SK-N-SH (cell line): ENCODE measurements around the gene GPN3. TPM values are rescaled to one million over a fixed set of nuclear protein-coding genes. Genes with fewer than 3 reads are reported as not detected.

ENCODE experiments used
- CTCF ChIA-PET: fragments of 300-600, 350-600 bp; formaldehyde crosslinking; extraction: SDS; loops from one replicate; lab custom pipeline; 2021; lab: Yijun Ruan, JAX
- POLR2A ChIA-PET: fragments of 350-600 bp; sonication (Branson Sonifier 250); formaldehyde crosslinking; extraction: SDS; loops from one replicate; lab custom pipeline; 2020; ENCODE audit warnings: antibody characterized with exemption, inconsistent platforms; lab: Yijun Ruan, JAX
- DNase-seq: peaks from one replicate; pipeline ENCODE4 v3.0.0; 2012
- H2AFZ ChIP-seq: fragments of 200-600 bp; sonication (generic); 2 replicates; pipeline ENCODE4 v1.8.1; 2016; ENCODE audit warnings: antibody characterized with exemption, mild to moderate bottlenecking, low read depth
- H3F3A ChIP-seq: fragments of 200-600 bp; sonication (generic); replicated peaks from 2 replicates; pipeline ENCODE3; 2016; ENCODE audit warnings: antibody characterized with exemption, mild to moderate bottlenecking; ENCODE audit not compliant: insufficient read depth
- H3K27ac ChIP-seq, 2 experiments: fragments of 200-500 bp in 1 of 2; fragments of 200-600 bp in 1 of 2; sonication (Bioruptor generic) in 1 of 2; sonication (generic), shearing (Covaris generic) in 1 of 2; 2 replicates each; pipeline versions ENCODE4 v1.5.1 to v1.6.1; 2014 to 2016; ENCODE audit warnings: low read depth in 2 of 2, inconsistent platforms in 1 of 2, low read length in 1 of 2, mild to moderate bottlenecking in 1 of 2, mixed read lengths in 1 of 2
- H3K27me3 ChIP-seq: fragments of 200-600 bp; sonication (generic), shearing (Covaris generic); 2 replicates; pipeline ENCODE4 v1.6.1; 2016; ENCODE audit warnings: mixed run types; ENCODE audit not compliant: insufficient read depth
- H3K36me3 ChIP-seq, 2 experiments: fragments of 200-500 bp in 1 of 2; fragments of 200-600 bp in 1 of 2; sonication (Bioruptor generic) in 1 of 2; sonication (generic) in 1 of 2; replicated peaks in 1 of 2; 2 replicates each; pipeline versions ENCODE3 to v1.5.1; 2014 to 2016; ENCODE audit warnings: low read length in 1 of 2, mild to moderate bottlenecking in 1 of 2; ENCODE audit not compliant: insufficient read depth in 2 of 2, control insufficient read depth in 1 of 2
- H3K4me1 ChIP-seq, 2 experiments: fragments of 200-500 bp in 1 of 2; fragments of 200-600 bp in 1 of 2; sonication (Bioruptor generic) in 1 of 2; sonication (generic), shearing (Covaris generic) in 1 of 2; 2 replicates each; pipeline versions ENCODE4 v1.5.1 to v1.6.1; 2014 to 2016; ENCODE audit warnings: low read depth in 1 of 2, low read length in 1 of 2, mixed run types in 1 of 2; ENCODE audit not compliant: insufficient read depth in 2 of 2, control insufficient read depth in 1 of 2
- H3K4me2 ChIP-seq: fragments of 200-600 bp; sonication (generic), shearing (Covaris generic); 2 replicates; pipeline ENCODE4 v1.6.1; 2017; ENCODE audit warnings: mixed run types
- H3K4me3 ChIP-seq, 2 experiments: fragments of 200-500 bp in 1 of 2; fragments of 200-600 bp in 1 of 2; sonication (Bioruptor generic) in 1 of 2; sonication (generic), shearing (Covaris generic) in 1 of 2; 2 replicates each; pipeline versions ENCODE4 v1.5.1 to v1.8.1; 2014 to 2016; ENCODE audit warnings: low read depth in 2 of 2, inconsistent platforms in 1 of 2, low read length in 1 of 2, mild to moderate bottlenecking in 1 of 2, mixed read lengths in 1 of 2, moderate library complexity in 1 of 2
- H3K79me2 ChIP-seq: fragments of 200-600 bp; sonication (generic); 2 replicates; pipeline ENCODE4 v1.8.1; 2017; ENCODE audit warnings: mild to moderate bottlenecking; ENCODE audit not compliant: insufficient read depth
- H3K9ac ChIP-seq: fragments of 200-600 bp; sonication (generic); 2 replicates; pipeline ENCODE4 v1.6.1; 2017; ENCODE audit warnings: mixed run types
- H3K9me2 ChIP-seq: fragments of 200-600 bp; sonication (generic); 2 replicates; pipeline ENCODE4 v1.6.1; 2017; ENCODE audit warnings: mixed run types
- H3K9me3 ChIP-seq: fragments of 200-600 bp; sonication (generic); 2 replicates; pipeline ENCODE4 v1.6.1; 2017; ENCODE audit warnings: mixed run types, mild to moderate bottlenecking, moderate library complexity
- H4K20me1 ChIP-seq: fragments of 200-600 bp; sonication (generic); 2 replicates; pipeline ENCODE4 v1.6.1; 2017; ENCODE audit warnings: mild to moderate bottlenecking, mixed run types; ENCODE audit not compliant: insufficient read depth
- CTCF ChIP-seq: fragments of 200-600 bp; sonication (generic); IDR thresholded peaks from 2 replicates; pipeline ENCODE4 v1.6.1; 2017; ENCODE audit warnings: antibody characterized with exemption, mild to moderate bottlenecking, moderate library complexity
- ELF1 ChIP-seq: IDR thresholded peaks from 2 replicates; pipeline ENCODE4 v1.4.0; 2012
- EP300 ChIP-seq, 2 experiments: IDR thresholded peaks; 2 replicates each; pipeline versions ENCODE4 v1.4.0 to v1.6.1; 2012; ENCODE audit warnings: borderline replicate concordance in 1 of 2, low read depth in 1 of 2, low read length in 1 of 2
- EZH2phosphoT487 ChIP-seq: fragments of 200-600 bp; sonication (generic); IDR thresholded peaks from 2 replicates; pipeline ENCODE4 v1.6.1; 2017; ENCODE audit warnings: low read depth, mixed run types, mild to moderate bottlenecking, antibody characterized with exemption, moderate library complexity, borderline replicate concordance
- FOSL2 ChIP-seq: IDR thresholded peaks from 2 replicates; pipeline ENCODE4 v1.4.0; 2012; ENCODE audit warnings: low read depth, mild to moderate bottlenecking, moderate library complexity, borderline replicate concordance
- JUND ChIP-seq: IDR thresholded peaks from 2 replicates; pipeline ENCODE4 v1.4.0; 2012
- NRF1 ChIP-seq: IDR thresholded peaks from 2 replicates; pipeline ENCODE4 v1.6.1; 2012; ENCODE audit warnings: low read depth, mild to moderate bottlenecking, low read length
- RCOR1 ChIP-seq: fragments of 150-350 bp; IDR thresholded peaks from 2 replicates; pipeline ENCODE4 v1.6.1; 2017; ENCODE audit warnings: antibody characterized with exemption, low read length
- TAF1 ChIP-seq: IDR thresholded peaks from 2 replicates; pipeline ENCODE4 v1.6.1; 2012; ENCODE audit warnings: low read depth, mild to moderate bottlenecking, low read length, moderate library complexity, borderline replicate concordance
- YY1 ChIP-seq: IDR thresholded peaks from 2 replicates; pipeline ENCODE4 v1.4.0; 2012; ENCODE audit warnings: low read depth, mild to moderate bottlenecking
- WGBS: methylation state at CpG from one replicate; pipeline ENCODE4 v1.1.6; 2017; ENCODE audit warnings: low lambda C conversion rate; 5-methylcytosine and 5-hydroxymethylcytosine counted together
- polyA plus RNA-seq, 3 experiments: library from polyadenylated mRNA; depleted of rRNA; stranded (reverse); fragments of >200 nt; gene quantifications; 2 replicates each; pipeline ENCODE4 v1.2.3, GENCODE V29; 2012

Gene GPN3
- polyA plus RNA-seq, 1 of the 3 experiments (the other 2 are of a cell fraction) = 21.6 TPM

- TF ChIP-seq ELF1 (no peak), RCOR1 (0 out of 2 replicates have a peak, but pooled peaks have one; percentile 37), EP300 (IDR thresholded peaks at IDR 0.05; ENCODE audit: borderline replicate concordance in 1 of 2, low read depth in 1 of 2, low read length in 1 of 2) (peak in 1 of 2 experiments; percentile 46; a peak in 1 of 4 replicates)
- TF ChIP-seq, all 33 proteins: peak for 2
- Histone ChIP-seq H3F3A (no peaks in the 10 kb centered on the region), H3K4me2 (no peak overlapping the region), H3K36me3 (no peaks in the 10 kb centered on the region), H3K9me2 (no peaks in the 10 kb centered on the region), H3K27ac (peak overlapping the region in 1 of 2 experiments; percentile 24; a peak in 2 of 4 replicates), H3K9me3 (no peaks in the 10 kb centered on the region), H3K27me3 (no peaks in the 10 kb centered on the region), H3K9ac (no peak overlapping the region), H3K79me2 (no peaks in the 10 kb centered on the region), H3K4me1 (no peaks in the 10 kb centered on the region; a peak in 1 of 4 replicates), H4K20me1 (no peaks in the 10 kb centered on the region), H3K4me3 (no peak overlapping the region), H2AFZ (no peak overlapping the region)
- WGBS = 19% methylated on average over 3 of the region's 3 CpGs
- DNase-seq = peak; percentile 54
- ChIA-PET POLR2A (no interaction called here), CTCF (interaction anchor here (1.1 to 2.0 kb wide), 3 partner anchors 23 to 327 kb away, joined by 3 to 9 read pairs (median 3); partner anchors contain the start of gene ARPC3)
Observed at GRCh38 chr12:110426406-110426805, 41.7 kb downstream of the GPN3 start.

- H3K9ac ChIP-seq = no peak overlapping the region
- WGBS = 69% methylated on average over 3 of the region's 3 CpGs
- H3K79me2 ChIP-seq = no peaks in the 10 kb centered on the region
- no peaks in the 10 kb centered on the region for H3K27me3 ChIP-seq
- no peaks in the 10 kb centered on the region for H3K36me3 ChIP-seq
- POLR2A ChIA-PET = no interaction called here
- no peaks in the 10 kb centered on the region for H3K9me2 ChIP-seq
- H3K4me2 ChIP-seq = no peak overlapping the region
- no peak overlapping the region for H2AFZ ChIP-seq
- H3K9me3 ChIP-seq = no peaks in the 10 kb centered on the region
- no peak for DNase-seq
- no peaks in the 10 kb centered on the region; a peak in 1 of 4 replicates for H3K4me1 ChIP-seq
- H3K27ac ChIP-seq = no peak overlapping the region
- CTCF ChIA-PET = interaction anchor here (0.6 to 2.0 kb wide), 7 partner anchors 23 to 366 kb away, joined by 3 to 9 read pairs (median 3); partner anchors contain the start of genes ARPC3 and FAM216A
- no peak overlapping the region for H3K4me3 ChIP-seq
- H4K20me1 ChIP-seq = no peaks in the 10 kb centered on the region
- TF ChIP-seq TAF1 (no peak), YY1 (no peak)
- H3F3A ChIP-seq = no peaks in the 10 kb centered on the region
Observed at GRCh38 chr12:110424237-110424636, 43.8 kb downstream of the GPN3 start.

DNA sequence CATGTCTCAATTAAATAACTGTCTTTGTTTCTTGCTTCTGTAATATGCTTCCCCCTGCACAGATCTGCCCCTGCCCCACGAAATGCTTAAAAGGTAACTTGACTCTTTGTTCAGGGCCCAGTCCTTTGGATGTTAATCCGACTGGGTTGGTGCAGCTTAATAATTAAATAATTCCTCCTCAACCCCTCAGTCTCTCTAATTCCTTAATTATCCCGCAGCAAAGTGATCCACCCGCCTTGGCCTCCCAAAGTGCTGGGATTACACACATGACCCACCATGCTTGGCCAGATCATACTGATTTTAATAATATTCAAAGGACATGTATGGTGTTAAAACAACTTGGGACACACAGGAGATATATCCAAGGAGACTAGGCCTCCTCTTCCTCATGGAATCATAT, 46.4 kb downstream of the GPN3 start:
- peaks cover 4% of the 10 kb centered on the region for H3F3A ChIP-seq
- no peaks in the 10 kb centered on the region; a peak in 1 of 4 replicates for H3K4me1 ChIP-seq
- no peak for DNase-seq
- ChIA-PET POLR2A (interaction anchor here (1.5 kb wide), 1 partner anchor 28 kb away, joined by 6 read pairs; the partner anchor contains the start of gene ARPC3), CTCF (interaction anchor here (3.3 kb wide), 1 partner anchor 10 kb away, joined by 27 read pairs; no protein-coding TSS in a partner anchor)
- H2AFZ ChIP-seq = no peak overlapping the region; the same call in 1 of the 2 replicates
- no peaks in the 10 kb centered on the region for H3K79me2 ChIP-seq
- H3K9me2 ChIP-seq = no peaks in the 10 kb centered on the region
- no peak overlapping the region for H3K27ac ChIP-seq
- WGBS = 66% methylated on average over 4 of the region's 4 CpGs
- no peaks in the 10 kb centered on the region for H3K27me3 ChIP-seq
- no peak overlapping the region for H3K4me3 ChIP-seq
- no peak overlapping the region for H3K4me2 ChIP-seq
- no peaks in the 10 kb centered on the region for H3K36me3 ChIP-seq
- TF ChIP-seq FOSL2 = no peak
- TF ChIP-seq CTCF = no peak
- no peak for TF ChIP-seq JUND
- no peak for TF ChIP-seq NRF1
- no peak for TF ChIP-seq EZH2phosphoT487
- no peaks in the 10 kb centered on the region for H4K20me1 ChIP-seq
- no peaks in the 10 kb centered on the region for H3K9me3 ChIP-seq
- no peak overlapping the region for H3K9ac ChIP-seq
